DMS153 (cell line): ENCODE measurements around the gene ART3.

Source experiments
- DNase-seq: peaks from one replicate; lab custom pipeline; 2025; lab: John Stamatoyannopoulos, UW

Gene ART3

GRCh38 chr4:76072760-76073159, 1.7 kb upstream of the ART3 start:
- DNase-seq: no peak

- DNase-seq: no peak
These were observed 588 bp downstream of the ART3 start for GRCh38 chr4:76074993-76075600.

- no peak for DNase-seq
These were observed 3.6 kb downstream of the ART3 start for GRCh38 chr4:76078033-76078613.

- no peak for DNase-seq
These were observed 9.0 kb downstream of the ART3 start for GRCh38 chr4:76083386-76083988.

GRCh38 chr4:76084542-76084941, 10.0 kb downstream of the ART3 start:
- no peak for DNase-seq

- DNase-seq: peak; percentile 32
These were observed 12.7 kb downstream of the ART3 start for GRCh38 chr4:76087007-76087769.

- no peak for DNase-seq
These were observed 14.2 kb downstream of the ART3 start for GRCh38 chr4:76088719-76089118.

GRCh38 chr4:76090241-76090691, 15.8 kb downstream of the ART3 start:
- no peak for DNase-seq

GRCh38 chr4:76091052-76091451, 16.5 kb downstream of the ART3 start:
- no peak for DNase-seq

GRCh38 chr4:76095568-76095967, 21.1 kb downstream of the ART3 start:
- no peak for DNase-seq

GRCh38 chr4:76096076-76096475, 21.6 kb downstream of the ART3 start:
- DNase-seq: no peak

GRCh38 chr4:76105652-76106051, 31.1 kb downstream of the ART3 start:
- DNase-seq: no peak

- DNase-seq: no peak
These were observed 31.9 kb downstream of the ART3 start for GRCh38 chr4:76106442-76106841.

- peak; percentile 56 for DNase-seq
These were observed 34.1 kb downstream of the ART3 start for GRCh38 chr4:76108467-76109181.

- DNase-seq: no peak
These were observed 42.3 kb downstream of the ART3 start for GRCh38 chr4:76116821-76117220.

GRCh38 chr4:76117536-76117935, 43.0 kb downstream of the ART3 start:
- DNase-seq: no peak

- DNase-seq: no peak
These were observed 45.7 kb downstream of the ART3 start for GRCh38 chr4:76120199-76120598.

GRCh38 chr4:76125816-76126215, 51.3 kb downstream of the ART3 start:
- no peak for DNase-seq

- no peak for DNase-seq
These were observed 53.2 kb downstream of the ART3 start for GRCh38 chr4:76127754-76128153.

- no peak for DNase-seq
These were observed 66.7 kb downstream of the ART3 start for GRCh38 chr4:76141241-76141640.

GRCh38 chr4:76144546-76144945, 70.0 kb downstream of the ART3 start:
- no peak for DNase-seq

GRCh38 chr4:76147454-76148141, 73.1 kb downstream of the ART3 start:
- peak; percentile 31 for DNase-seq
